GM10266 (cell line): ENCODE data around the gene DDX20.

Source experiments
- DNase-seq: peaks from one replicate; pipeline ENCODE4 v3.0.0; 2012; ENCODE audit errors: extremely low spot score
- TF ChIP-seq, protein P1 (sequence below): IDR thresholded peaks from 2 replicates; pipeline ENCODE4 v1.5.1; 2012; ENCODE audit warnings: mild to moderate bottlenecking, low read depth; ENCODE audit not compliant: control insufficient read depth, insufficient read depth; ENCODE audit errors: missing control alignments

DDX20 gene

DNA sequence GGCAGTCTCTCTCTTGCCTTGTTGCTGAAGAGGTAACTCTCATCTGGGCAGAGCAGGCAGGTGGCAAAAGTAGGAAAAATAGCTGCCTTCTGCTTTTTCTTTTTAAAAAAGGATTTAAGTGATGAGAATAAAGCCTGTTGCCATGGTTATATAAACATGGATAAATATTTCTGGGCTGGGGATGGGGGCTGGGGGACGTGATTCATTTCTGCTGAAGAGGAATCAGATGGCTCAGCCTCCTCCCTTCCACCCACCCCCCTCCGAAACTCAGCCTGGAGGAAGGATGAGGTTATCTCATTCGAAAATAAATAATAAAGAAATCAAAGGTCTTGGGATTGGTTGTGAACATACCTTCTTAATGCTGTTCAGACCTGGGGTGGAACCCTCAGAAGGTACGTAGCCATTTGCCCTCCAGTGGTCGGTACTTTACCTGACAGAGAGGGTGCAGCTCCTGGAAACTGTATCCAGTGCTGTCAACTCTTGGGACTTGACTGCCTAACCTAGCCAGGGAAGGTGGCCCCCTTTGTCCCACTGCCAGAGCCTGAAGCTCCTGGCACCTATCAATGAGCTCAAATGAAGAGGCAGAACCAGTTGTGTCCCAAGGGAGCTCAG is 12.7 kb upstream of the DDX20 start:
- TF ChIP-seq, protein P1, sequence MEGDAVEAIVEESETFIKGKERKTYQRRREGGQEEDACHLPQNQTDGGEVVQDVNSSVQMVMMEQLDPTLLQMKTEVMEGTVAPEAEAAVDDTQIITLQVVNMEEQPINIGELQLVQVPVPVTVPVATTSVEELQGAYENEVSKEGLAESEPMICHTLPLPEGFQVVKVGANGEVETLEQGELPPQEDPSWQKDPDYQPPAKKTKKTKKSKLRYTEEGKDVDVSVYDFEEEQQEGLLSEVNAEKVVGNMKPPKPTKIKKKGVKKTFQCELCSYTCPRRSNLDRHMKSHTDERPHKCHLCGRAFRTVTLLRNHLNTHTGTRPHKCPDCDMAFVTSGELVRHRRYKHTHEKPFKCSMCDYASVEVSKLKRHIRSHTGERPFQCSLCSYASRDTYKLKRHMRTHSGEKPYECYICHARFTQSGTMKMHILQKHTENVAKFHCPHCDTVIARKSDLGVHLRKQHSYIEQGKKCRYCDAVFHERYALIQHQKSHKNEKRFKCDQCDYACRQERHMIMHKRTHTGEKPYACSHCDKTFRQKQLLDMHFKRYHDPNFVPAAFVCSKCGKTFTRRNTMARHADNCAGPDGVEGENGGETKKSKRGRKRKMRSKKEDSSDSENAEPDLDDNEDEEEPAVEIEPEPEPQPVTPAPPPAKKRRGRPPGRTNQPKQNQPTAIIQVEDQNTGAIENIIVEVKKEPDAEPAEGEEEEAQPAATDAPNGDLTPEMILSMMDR: no peak
- no peak for DNase-seq

- no peak for DNase-seq
- TF ChIP-seq, protein P1: no peak
Measured at GRCh38 chr1:111743679-111744101, 12.0 kb upstream of the DDX20 start.

- TF ChIP-seq, protein P1: no peak
- DNase-seq: no peak
Measured at GRCh38 chr1:111745675-111746613, 9.8 kb upstream of the DDX20 start.

- TF ChIP-seq, protein P1: peak; percentile 14
- no peak for DNase-seq
Measured at GRCh38 chr1:111746614-111746999, 9.1 kb upstream of the DDX20 start.

- TF ChIP-seq, protein P1: peak; percentile 79
- DNase-seq: peak; percentile 78
Measured at GRCh38 chr1:111747282-111747734, 8.4 kb upstream of the DDX20 start.

- TF ChIP-seq, protein P1: no peak
- no peak for DNase-seq
Measured at GRCh38 chr1:111747947-111748346, 7.8 kb upstream of the DDX20 start.

GRCh38 chr1:111749628-111750027 is 6.1 kb upstream of the DDX20 start:
- no peak for DNase-seq
- TF ChIP-seq, protein P1: no peak
